Stimulated activated naive CD8-positive, alpha-beta T cell treated with anti-CD3 and anti-CD28 coated beads, Interleukin-15, Interleukin-2, amounts not matched to agents 100 U/mL and 50 U/mL, for 24 hours (primary cell): ENCODE data around the gene TNRC6C.
A peak's percentile ranks its signal among the peaks of the same experiment; 100 is the strongest.

ENCODE experiments used
- ATAC-seq: fragments of 150-1000 bp; cut with Tn5 transposase; one replicate; pipeline ENCODE4 v1.10.0; 2021
- DNase-seq: peaks from one replicate; pipeline ENCODE4 v3.0.0; 2021

The TNRC6C gene

DNA sequence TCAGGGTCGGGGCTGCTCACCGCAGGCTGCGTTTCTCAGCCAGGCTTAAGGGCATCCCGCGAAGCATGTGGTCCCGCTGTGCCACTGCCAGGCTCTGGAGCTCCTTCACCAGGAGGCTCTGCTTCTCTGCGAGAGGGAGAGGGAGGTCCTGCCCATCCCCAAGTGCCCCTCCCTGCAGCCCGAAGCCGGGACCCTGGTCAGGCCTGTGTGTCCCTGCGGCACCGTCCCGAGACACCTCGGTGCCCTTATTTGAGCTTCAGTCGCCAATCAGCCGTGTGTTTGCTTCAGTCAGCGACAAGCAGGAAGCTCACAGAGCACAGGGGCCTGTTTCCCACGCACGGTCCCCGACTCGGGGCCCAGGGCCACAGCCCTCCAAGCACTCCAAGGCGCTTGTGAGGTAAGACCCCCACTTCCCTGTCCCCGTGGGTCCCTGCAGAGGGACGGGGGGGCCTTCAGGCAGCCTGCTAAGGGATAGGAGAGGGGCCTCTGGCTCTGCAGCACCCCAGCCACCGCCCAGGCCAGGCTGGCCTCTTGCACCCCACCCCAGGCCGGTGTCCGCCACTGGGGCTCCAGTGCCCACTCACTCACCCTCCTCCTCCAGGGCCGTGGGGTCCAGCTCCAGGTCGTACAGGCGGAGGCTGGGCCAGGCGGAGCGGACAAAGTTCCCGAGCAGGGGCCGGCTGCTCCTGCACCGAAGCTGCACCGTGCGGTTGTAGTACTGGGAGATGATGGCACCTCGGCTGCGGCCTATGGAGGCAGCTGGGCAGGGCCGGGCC, 166.8 kb downstream of the TNRC6C start:
- DNase-seq (no peak), ATAC-seq (no peak)

DNA sequence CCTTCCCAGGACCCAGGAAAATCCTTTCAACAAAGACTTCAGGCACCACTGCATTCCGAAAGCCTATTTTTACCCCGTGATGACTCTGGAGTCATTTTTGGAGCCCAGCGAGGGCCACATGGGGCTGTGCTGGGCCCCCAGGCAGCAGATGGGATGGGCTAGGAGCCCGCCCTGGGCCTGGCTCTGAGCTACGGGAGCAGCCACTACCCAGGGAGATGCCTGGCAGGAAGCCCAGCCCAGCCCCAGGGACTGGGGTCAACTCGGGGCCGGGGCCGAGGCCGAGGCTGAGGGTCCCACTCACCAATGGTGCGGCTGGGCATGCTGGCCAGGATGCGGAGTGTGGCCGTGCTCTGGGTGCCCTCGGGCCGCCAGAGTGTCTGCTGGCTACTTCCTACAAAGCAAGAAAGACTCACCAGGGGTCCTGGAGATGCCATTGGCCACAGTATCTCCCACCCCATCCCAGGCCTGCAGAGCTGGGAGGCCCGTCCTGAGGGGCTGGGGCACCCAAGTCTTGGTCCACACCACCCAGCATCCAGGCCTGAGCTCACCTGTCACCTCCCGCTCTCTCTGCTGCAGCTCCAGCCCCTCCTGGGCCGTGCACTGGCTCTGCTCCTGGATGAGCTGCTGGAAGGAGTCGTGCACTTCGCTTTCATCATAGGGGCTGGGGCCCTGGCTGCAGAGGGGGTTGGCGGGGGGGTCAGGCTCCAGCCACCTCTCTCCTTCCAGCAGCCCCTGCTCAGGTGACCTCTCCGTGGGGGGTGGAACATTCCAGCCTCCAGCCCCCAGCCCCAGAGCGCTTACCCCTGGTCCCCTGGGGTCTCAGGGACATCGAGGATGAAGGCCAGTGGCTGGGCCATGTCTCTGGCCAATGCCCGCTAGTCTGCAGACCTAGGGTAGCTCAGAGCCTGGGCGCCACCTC, 167.7 kb downstream of the TNRC6C start:
- DNase-seq: no peak
- no peak for ATAC-seq

DNA sequence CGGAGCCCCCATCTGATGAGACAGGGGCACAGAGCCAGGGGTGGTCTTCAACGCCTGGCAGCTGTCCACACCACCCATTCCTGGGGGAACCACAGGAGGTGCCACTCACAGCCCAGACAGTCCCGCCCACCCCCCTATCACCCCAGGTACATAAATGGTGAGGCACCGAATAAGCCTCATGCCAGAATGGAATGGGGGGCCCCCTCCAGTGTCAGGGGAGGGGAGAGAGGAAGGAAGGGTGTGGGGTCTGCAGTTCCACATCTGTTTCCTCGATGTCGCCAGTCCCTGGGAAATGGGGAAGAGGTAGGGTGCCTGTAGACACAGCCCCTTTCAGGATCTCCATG, 168.4 kb downstream of the TNRC6C start:
- ATAC-seq (no peak), DNase-seq (no peak)

DNA sequence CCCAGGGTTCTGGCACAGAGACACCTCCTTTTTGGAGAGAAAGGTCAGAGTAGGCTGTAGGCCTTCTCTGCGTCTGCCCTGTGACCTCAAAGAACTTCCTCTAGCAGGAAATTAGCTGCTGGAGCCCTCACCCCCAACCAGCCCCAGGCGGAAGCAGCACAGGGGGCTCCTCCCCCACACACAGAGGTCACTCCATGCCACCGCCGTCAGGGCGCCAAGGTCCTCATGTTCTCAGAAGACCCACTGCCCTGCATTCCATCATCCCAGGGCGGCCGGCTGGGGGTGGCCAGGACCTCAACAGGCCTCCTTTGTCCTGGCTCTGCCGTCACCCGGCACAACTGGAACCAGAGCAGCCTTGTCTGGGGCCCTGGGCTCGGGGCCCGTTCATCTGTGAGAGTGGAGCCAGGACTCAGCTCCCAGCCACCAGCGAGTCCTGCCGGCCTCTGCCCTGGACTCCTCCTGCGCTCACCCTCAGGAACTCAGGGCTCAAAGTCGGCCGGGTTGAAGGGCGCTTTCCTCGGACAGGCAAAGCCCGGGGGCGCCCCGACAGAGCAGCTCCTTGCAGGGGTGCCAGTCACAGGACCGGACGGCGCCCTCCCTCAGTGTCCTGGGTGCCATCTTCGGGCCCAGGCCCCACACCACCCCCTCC, 168.9 kb downstream of the TNRC6C start:
- ATAC-seq (peak; percentile 47), DNase-seq (peak; percentile 82)

DNA sequence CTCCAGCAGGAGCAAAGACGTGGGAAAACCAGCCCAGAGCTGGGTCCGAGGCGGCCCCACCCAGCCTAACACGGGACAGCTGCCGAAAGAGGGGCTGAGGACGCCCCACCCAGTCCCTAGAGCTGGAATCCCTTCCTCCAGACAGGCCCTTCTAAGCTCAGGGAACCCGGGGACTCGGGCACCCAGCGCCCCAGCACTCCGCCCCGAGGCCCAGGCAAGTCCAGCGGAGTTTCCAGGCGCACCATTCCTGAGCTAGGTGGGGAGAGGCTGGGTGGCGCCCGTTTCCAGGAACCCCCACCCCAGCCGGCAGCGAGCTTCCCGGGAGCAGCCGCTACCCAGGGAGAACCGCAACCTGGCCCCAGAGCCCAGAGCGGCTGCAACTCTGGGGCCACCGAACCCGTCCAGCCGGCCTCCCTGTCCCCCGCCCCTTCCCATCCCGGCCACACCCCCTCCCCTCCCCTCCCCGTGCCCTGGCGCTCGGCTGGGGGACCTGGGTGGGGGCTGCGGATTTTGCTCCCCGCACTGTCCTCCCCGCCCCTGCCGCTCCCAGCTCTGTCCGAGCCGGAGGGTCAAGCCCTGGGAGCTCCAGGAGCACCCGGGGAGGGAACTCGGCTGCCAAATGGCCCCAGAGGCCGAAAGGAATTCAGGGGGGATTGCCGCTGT, 169.5 kb downstream of the TNRC6C start:
- DNase-seq (no peak), ATAC-seq (no peak)

DNA sequence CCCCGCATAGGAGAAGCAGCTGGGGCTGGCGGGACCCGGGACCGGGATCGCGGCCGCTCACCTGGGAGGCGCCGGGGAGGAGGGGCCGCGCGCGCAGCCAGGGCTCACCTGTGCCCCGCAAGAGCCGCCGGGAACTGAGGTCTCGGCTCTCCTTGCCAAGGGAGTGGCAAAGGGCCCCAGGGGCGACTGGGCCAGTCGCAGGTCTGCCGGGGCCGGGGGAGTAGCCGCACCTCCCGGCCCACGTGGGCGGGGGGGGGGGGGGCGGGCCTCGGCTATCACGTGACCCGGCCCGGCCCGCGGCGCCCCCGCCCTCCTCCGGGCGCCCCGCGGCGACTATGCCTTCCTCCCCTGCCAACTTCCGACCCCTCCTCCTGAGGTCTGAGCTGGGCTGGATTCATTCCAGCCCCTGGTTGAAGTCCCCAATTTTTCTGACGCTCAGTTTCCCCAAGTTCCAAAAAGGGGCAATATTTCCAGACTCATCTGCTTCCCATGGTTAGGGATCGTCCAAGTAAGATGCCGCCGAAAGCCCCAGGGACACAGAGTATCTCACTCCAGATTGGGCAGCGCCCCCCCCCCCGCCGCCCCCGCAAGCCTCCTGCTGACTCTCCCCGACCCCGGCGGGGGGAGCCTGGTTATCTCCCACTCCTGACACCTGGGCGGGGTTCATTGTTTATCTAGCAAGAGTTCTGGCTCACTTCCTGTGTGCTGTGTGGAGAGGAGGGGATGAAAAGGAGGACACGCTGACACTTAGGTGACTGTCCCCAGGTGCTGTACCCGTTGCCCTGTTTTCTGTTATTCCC, 170.2 kb downstream of the TNRC6C start, which contains the start of gene TMC6:
Gene TMC6, minus strand, starts transcription at position 205 of the 800 bp plus-strand sequence. CDS start 1,923 bp downstream, outside the sequence.
- DNase-seq (peak; percentile 75), ATAC-seq (peak; percentile 1)

DNA sequence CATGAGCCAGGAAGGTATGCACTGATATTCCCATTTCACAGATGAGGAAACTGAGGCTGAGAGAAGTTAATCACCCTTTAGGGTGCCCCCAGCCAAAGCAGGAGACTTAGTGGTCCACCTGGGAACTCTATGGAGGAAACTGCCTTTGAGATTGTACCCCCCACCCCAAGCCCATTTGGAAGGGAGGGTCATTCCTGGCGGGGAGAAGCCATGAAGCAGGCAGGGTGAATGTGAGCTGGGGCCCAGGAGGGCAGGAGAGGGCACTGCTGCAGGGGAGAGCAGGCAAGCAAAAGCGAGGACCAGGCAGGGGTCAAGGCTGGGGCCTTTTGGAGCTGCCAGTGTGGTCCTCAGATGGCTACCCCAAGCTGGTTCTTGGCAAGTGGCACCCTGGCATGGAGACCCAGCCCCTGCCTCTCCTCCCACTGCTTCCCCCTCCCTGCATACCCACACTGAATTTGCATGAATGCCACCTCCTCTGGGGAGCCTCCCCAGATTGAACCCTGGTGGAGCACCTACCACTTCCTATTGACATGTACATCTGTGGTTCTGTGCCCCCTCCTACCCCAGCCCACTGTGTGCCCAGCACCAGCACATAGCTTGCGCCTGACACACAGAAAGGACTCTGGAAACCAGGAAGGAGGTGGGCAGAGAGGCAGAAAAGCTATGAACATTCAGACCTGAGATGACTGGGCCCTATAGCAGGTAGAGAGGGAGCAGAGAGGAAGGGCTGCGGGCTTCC, 171.0 kb downstream of the TNRC6C start:
- ATAC-seq: no peak
- DNase-seq: peak; percentile 66

DNA sequence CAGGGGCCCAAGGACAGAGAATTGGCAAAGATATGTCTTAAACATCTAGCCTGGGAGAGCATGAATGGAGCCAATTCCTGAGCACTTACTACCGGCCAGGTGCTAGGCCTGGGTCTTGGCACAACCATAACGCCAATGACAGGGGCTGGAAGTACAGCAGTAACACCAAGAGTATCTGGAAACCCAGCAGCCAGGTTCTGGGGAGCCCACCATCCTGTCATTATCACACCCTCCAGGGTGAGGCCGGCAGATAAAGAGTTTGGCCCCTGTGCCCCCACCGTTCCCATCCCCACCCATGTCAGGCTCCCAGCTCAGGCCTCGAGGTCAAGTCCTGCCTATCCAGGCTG, 171.6 kb downstream of the TNRC6C start:
- DNase-seq (no peak), ATAC-seq (no peak)

DNA sequence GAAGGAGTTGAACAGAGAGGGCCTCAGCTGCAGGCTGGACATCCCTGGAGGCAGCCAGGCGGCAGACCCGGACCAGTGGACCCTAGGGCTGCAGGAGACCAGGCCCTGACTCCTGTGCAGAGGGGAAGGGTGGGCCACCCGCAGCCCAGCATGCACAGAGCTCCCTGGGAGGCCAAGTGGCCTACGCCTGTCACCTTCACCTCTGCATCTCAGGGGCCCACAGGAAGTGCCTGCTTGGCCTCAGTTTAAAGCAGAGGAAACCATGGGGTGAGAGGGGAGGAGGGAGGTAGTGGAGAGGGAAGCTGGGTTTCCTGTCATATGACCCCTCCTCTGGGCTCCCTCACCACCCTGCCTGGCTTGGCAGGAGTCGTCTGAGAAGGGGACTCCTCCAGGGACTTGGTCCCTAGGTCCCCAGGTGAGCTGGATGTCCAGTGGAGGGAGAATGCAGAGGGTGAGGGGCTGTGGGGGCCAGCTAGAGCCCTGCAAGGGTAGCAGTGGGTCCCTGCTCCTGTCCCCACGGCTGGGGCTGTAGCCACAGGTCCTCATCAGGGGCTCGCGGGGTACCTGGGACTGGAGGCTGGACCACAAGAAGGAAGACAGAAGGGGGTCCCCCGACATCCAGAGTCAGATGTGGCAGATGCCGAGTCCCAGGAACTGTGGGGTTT, 172.1 kb downstream of the TNRC6C start, which contains the start of gene TMC8:
Gene TMC8, plus strand, starts transcription at position 335 of the 665 bp plus-strand sequence. CDS start 818 bp downstream, outside the sequence.
- ATAC-seq: peak; percentile 42
- peak; percentile 78 for DNase-seq

DNA sequence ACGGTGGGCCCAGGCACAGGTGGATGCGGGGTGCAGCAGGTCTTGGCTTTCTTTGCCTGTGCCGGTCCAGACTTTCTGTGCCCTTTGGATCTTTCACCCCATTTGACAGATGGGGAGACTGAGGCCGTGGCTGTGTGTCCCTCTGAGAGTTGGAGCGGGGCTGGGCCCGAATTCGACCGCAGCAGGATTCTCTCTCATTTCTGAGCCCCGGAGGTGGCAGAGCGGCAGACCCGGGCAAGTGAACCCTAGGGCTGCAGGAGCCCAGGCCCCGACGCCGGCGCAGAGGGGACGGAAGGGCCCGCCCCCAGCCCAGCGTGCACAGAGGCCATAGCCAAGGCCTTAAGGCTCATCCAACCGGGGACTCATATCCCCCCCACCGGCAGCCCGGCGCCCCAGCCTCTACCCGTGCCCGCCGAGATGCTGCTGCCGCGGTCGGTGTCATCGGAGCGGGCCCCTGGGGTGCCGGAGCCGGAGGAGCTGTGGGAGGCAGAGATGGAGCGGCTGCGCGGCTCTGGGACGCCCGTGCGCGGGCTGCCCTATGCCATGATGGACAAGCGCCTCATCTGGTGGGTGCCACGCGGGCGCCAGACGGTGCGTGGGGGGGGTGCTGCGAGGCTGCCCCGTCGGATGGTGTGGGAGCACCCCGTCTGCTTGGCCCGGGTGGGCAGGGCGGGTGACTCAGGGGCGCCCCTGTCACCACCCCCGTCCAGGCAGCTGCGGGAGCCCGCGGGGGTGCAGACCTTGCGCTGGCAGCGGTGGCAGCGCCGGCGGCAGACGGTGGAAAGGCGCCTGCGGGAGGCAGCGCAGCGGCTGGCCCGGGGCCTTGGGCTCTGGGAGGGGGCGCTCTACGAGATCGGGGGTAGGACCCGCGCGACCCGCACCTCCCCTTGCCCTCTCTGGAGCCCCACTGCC, 172.9 kb downstream of the TNRC6C start:
- DNase-seq: peak; percentile 70
- peak; percentile 4 for ATAC-seq

DNA sequence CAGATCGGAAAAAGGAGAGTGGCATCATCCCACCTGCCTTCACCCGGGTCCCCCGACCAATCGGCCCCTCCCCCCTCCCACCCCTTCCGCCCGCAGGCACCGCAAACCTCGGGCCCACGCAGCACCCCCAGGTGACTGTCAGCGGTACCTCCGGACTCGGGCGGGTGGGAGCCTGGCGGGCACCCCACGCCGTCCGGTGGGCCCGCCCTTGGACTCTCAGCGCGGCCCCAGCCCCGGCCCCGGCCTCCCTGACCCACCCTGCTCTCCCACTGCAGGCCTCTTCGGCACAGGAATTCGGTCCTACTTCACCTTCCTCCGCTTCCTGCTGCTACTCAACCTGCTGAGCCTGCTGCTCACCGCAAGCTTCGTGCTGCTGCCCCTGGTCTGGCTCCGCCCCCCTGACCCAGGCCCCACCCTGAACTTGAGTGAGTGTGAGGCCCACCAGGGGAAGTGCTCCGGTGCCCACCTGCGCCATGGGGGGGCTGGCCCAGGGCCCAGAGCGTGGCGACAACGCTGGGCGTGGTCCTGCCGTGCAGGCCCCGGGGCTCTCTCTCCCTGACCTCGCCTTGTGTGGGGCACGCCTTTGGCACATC, 173.7 kb downstream of the TNRC6C start:
- ATAC-seq (peak; percentile 15), DNase-seq (peak; percentile 83)

DNA sequence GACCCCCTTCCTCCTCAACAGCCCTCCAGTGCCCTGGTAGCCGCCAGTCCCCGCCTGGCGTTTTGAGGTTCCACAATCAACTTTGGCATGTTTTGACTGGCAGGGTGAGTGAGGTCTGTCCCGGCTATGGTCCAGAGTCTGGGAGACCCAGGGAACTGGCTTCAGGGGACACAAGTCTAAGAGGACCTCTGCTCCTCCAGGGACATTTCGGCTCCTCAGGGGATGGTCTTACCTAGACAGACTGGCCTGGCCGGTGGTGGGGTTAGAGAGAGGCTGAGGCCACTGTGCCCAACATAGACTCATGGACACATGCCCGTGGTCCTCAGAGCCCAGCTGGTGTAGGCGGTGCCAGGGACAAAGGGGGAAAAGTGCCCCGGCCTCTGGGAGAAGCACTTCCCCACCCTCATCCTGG, 174.3 kb downstream of the TNRC6C start:
- ATAC-seq (no peak), DNase-seq (no peak)

DNA sequence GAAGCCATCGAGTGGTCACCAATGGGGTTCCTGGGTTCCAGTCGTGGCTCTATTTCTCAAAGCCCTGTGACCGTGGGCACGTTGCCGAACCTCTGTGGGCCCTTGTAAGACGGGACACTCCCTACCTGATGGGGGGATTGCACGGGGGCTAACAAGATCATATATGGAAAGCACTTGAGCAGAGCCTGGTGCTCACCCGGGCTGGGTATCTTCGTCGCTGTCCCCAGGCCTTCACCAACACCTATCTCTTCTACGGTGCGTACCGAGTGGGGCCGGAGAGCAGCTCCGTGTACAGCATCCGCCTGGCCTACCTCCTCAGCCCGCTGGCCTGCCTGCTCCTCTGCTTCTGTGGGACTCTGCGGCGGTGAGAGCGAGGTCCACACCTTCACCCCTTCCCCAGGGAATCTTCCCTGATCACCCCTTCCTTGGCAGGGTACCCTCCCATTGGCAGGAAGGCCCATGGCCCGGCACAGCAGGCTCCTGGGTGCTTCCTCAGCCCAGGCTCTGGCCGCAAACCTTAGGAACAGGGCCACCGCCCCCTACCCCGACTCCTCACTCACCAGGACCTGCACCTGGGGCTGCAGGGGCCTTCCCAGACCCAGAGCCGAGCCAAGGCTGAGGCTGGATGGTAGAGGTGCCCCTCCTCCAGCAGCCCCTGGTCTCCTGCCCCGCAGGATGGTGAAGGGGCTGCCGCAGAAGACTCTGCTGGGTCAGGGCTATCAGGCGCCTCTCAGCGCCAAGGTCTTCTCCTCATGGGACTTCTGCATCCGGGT, 174.9 kb downstream of the TNRC6C start:
- DNase-seq (no peak), ATAC-seq (no peak)

DNA sequence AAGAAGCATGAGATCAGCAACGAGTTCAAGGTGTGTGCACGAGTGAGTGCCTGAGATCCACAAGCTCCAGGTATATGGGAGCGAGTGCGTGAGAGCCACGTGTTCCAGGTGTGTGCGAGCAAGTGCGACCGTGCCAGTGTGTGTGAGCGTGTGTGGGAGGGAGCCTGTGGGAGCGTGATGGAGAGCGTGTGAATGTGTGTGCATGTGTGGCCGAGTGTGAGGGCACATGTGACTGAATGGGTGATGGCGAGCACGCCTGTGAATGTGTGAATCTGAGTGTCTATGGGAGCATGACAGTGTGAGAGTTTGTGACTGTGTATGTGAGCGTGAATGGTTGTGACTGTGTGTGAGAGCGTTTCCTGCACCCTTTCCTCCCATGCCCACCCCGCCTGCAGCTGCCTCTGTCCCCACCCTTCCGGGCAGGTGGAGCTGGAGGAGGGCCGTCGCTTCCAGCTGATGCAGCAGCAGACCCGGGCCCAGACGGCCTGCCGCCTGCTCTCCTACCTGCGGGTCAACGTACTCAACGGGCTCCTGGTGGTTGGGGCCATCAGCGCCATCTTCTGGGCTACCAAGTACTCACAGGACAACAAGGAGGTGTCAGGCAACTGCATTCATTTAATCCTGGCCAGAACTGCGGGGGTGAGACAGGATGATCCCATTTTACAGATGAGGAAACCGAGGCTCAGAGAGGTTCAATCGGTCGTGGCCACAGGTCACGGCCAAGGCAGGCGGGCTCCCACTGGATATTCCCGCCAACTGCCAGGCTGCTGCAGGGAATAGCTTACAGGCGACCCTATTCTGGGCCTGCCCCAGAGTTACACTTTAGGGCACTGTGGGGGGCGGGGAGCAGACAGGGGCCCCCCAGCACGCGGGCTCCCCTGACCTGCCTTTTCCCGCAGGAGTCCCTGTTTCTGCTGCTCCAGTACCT, 175.7 kb downstream of the TNRC6C start:
- DNase-seq: peak; percentile 76

DNA sequence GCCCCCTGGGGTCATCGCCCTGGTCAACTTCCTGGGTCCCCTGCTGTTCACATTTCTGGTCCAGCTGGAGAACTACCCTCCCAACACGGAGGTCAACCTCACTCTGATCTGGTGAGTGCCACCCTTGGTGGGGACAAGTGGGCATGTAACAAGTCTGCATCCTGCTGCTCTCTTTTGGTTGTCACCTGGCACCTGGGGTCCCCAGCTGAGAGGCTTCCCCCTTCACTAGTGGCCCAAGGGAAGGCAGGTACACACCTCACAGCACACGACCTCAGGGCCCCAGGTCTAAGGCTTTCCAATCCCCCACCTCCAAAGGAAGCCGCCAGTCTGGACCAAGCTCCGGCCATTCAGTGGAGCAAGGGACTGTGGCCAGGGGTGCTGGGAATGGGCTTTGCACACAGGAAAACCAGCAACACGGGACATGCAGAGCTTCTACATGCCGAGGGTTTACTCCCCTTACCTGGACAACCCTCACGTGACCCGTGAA, 176.4 kb downstream of the TNRC6C start:
- no peak for DNase-seq
- no peak for ATAC-seq

More for the DNA sequence above, 175.7 kb downstream of the TNRC6C start:
- ATAC-seq: peak; percentile 4

DNA sequence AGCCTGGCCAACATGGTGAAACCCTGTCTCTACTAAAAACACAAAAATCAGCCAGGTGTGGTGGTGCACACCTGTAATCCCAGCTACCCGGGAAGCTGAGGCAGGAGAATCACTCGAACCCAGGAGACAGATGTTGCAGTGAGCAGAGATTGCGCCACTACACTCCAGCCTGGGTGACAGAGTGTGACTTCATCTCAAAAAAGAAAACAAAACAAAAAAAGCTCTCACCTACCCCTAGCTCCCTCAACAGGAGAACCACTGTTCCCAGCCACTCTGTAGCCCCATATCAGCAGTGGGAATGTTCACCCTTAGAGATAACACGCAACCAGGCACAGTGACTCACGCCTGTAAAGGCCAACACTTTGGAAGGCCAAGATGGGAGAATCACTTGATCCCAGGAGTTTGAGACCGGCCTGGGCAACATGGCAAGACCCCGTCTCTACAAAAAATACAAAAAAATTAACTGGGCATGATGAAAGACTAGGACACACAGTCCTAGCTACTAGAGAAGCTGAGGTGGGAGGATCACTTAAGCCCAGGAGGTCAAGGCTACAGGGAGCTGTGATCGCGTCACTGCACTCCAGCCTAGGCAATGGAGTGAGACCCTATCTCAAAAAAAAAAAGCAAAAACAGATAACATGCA, 177.5 kb downstream of the TNRC6C start:
- ATAC-seq (no peak), DNase-seq (no peak)
